ENCODE results near the gene POLD2.
"Not testable (repeated sequence)": the region's sequence is repeated elsewhere in the genome, so short reads cannot be mapped to it uniquely, and the experiment has no call there.

POLD2 gene

GRCh38 chr7:44123190-44124003 is at the start of gene POLD2:
Gene POLD2 (minus strand): TSS chr7:44123548. CDS start chr7:44122053, 1,495 bp downstream.
- H4K20me1 ChIP-seq (ENCODE audit: low read depth, low read length) = no peaks in the 10 kb centered on the region

GRCh38 chr7:44172803-44173424 is 49.6 kb upstream of the POLD2 start:
- H3K27me3 ChIP-seq (ENCODE audit: low read length) = 0 out of 2 replicates have a peak, but pooled peaks cover 3% of the 10 kb centered on the region
- no peaks in the 10 kb centered on the region for H3F3A ChIP-seq (ENCODE audit: insufficient read depth)
- H3K9me3 ChIP-seq (ENCODE audit: insufficient read depth, low read length) = no peaks in the 10 kb centered on the region
- H3K79me2 ChIP-seq (ENCODE audit: insufficient read depth, low read length) = no peaks in the 10 kb centered on the region
- H4K20me1 ChIP-seq (ENCODE audit: low read depth, low read length) = no peaks in the 10 kb centered on the region
- H3K4me2 ChIP-seq (ENCODE audit: low read depth, low read length, poor library complexity, severe bottlenecking) = no peak overlapping the region
- no peaks in the 10 kb centered on the region for H3K36me3 ChIP-seq (ENCODE audit: low read length)
- H2AFZ ChIP-seq (ENCODE audit: low read depth, low read length, severe bottlenecking) = no peak overlapping the region
- H3K4me3 ChIP-seq (ENCODE audit: insufficient read depth, low read length, poor library complexity, severe bottlenecking) = no peak overlapping the region
- TF ChIP-seq CTCF (IDR thresholded peaks at IDR 0.05; ENCODE audit: insufficient read depth, low read length, poor library complexity, severe bottlenecking) (no peak), EZH2phosphoT487 (conservative IDR thresholded peaks at IDR 0.05; ENCODE audit: low read length) (no peak)
- no peak overlapping the region for H3K9ac ChIP-seq (ENCODE audit: low read length)
- H3K27ac ChIP-seq (ENCODE audit: low read depth, low read length) = no peak overlapping the region
- H3K9me2 ChIP-seq (replicated peaks; ENCODE audit: insufficient read depth, low read length) = no peaks in the 10 kb centered on the region

More at GRCh38 chr7:44123190-44124003, at the start of gene POLD2:
- Histone ChIP-seq H3K4me3 (ENCODE audit: insufficient read depth, low read length, poor library complexity, severe bottlenecking) (peak within 1 kb of the TSS; percentile 90), H2AFZ (ENCODE audit: low read depth, low read length, severe bottlenecking) (peak within 1 kb of the TSS; percentile 96), H3K36me3 (ENCODE audit: low read length) (peaks cover 5% of the 10 kb centered on the region; the same call in 1 of the 2 replicates), H3K4me2 (ENCODE audit: low read depth, low read length, poor library complexity, severe bottlenecking) (peak within 1 kb of the TSS; percentile 96), H3K79me2 (ENCODE audit: insufficient read depth, low read length) (peaks cover 25% of the 10 kb centered on the region), H3K9ac (ENCODE audit: low read length) (peak within 1 kb of the TSS; percentile 76), H3K9me2 (replicated peaks; ENCODE audit: insufficient read depth, low read length) (no peaks in the 10 kb centered on the region), H3K27me3 (ENCODE audit: low read length) (no peaks in the 10 kb centered on the region), H3F3A (ENCODE audit: insufficient read depth) (peaks cover 7% of the 10 kb centered on the region), H3K9me3 (ENCODE audit: insufficient read depth, low read length) (no peaks in the 10 kb centered on the region), H3K27ac (ENCODE audit: low read depth, low read length) (peak within 1 kb of the TSS; percentile 36)
- TF ChIP-seq CTCF (IDR thresholded peaks at IDR 0.05; ENCODE audit: insufficient read depth, low read length, poor library complexity, severe bottlenecking) (no peak), EZH2phosphoT487 (conservative IDR thresholded peaks at IDR 0.05; ENCODE audit: low read length) (no peak)

GRCh38 chr7:44172352-44172751 is 49.0 kb upstream of the POLD2 start:
- H3K79me2 ChIP-seq (ENCODE audit: insufficient read depth, low read length) = no peaks in the 10 kb centered on the region
- H3K27me3 ChIP-seq (ENCODE audit: low read length) = 0 out of 2 replicates have a peak, but pooled peaks cover 3% of the 10 kb centered on the region
- H3K9ac ChIP-seq (ENCODE audit: low read length) = no peak overlapping the region
- H3K9me2 ChIP-seq (replicated peaks; ENCODE audit: insufficient read depth, low read length) = no peaks in the 10 kb centered on the region
- H3K36me3 ChIP-seq (ENCODE audit: low read length) = no peaks in the 10 kb centered on the region
- no peak overlapping the region for H2AFZ ChIP-seq (ENCODE audit: low read depth, low read length, severe bottlenecking)
- no peaks in the 10 kb centered on the region for H4K20me1 ChIP-seq (ENCODE audit: low read depth, low read length)
- no peak overlapping the region for H3K27ac ChIP-seq (ENCODE audit: low read depth, low read length)
- H3K4me3 ChIP-seq (ENCODE audit: insufficient read depth, low read length, poor library complexity, severe bottlenecking) = no peak overlapping the region
- H3K4me2 ChIP-seq (ENCODE audit: low read depth, low read length, poor library complexity, severe bottlenecking) = no peak overlapping the region
- no peaks in the 10 kb centered on the region for H3F3A ChIP-seq (ENCODE audit: insufficient read depth)
- no peaks in the 10 kb centered on the region for H3K9me3 ChIP-seq (ENCODE audit: insufficient read depth, low read length)
- TF ChIP-seq CTCF (IDR thresholded peaks at IDR 0.05; ENCODE audit: insufficient read depth, low read length, poor library complexity, severe bottlenecking) (no peak), EZH2phosphoT487 (conservative IDR thresholded peaks at IDR 0.05; ENCODE audit: low read length) (no peak)

DNA sequence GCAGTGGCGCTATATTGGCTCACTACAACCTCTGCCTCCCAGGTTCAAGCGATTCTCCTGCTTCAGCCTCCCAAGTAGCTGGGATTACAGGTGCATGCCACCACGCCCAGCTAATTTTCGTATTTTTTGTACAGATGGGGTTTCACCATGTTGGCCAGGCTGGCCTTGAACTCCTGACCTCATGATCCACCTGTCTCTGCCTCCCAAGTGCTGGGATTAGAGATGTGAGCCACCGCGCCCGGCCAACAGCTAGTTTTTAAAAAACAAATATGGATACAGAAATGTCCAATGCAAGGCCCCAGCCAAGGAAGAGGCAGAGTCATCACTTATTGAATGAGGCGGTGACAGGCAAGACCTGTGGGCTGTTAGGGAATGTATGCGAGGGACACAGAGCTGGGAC is 48.6 kb upstream of the POLD2 start:
- H3K79me2 ChIP-seq (ENCODE audit: insufficient read depth, low read length); H3K36me3 ChIP-seq (ENCODE audit: low read length); H3K9me3 ChIP-seq (ENCODE audit: insufficient read depth, low read length); H3K4me2 ChIP-seq (ENCODE audit: low read depth, low read length, poor library complexity, severe bottlenecking); H3K27me3 ChIP-seq (ENCODE audit: low read length); H3K27ac ChIP-seq (ENCODE audit: low read depth, low read length); H4K20me1 ChIP-seq (ENCODE audit: low read depth, low read length); H2AFZ ChIP-seq (ENCODE audit: low read depth, low read length, severe bottlenecking); H3K9ac ChIP-seq (ENCODE audit: low read length); H3F3A ChIP-seq (ENCODE audit: insufficient read depth); H3K9me2 ChIP-seq (replicated peaks; ENCODE audit: insufficient read depth, low read length); H3K4me3 ChIP-seq (ENCODE audit: insufficient read depth, low read length, poor library complexity, severe bottlenecking): not testable (repeated sequence)

Data from SU-DHL-6 (cell line).